Heart left ventricle (tissue), 16 donors: ENCODE data around the gene GPER1. TPM values are rescaled to one million over a fixed set of nuclear protein-coding genes. Genes with fewer than 3 reads are reported as not detected.

Source experiments
- ATAC-seq, 4 donors: fragments of 200-7000 bp; cut with Tn5 transposase; one replicate each; pipeline ENCODE4 v1.9.1; 2020 to 2022; ENCODE audit warnings: moderate library complexity in 4 of 4, mild to moderate bottlenecking in 3 of 4, moderate number of reproducible peaks in 1 of 4
- DNase-seq, 5 donors: peaks; one replicate each; pipeline ENCODE4 v3.0.0-alpha.2; 2020
- H3K27ac ChIP-seq, 12 donors: fragments of 200-600 bp; sonication (generic) in 4 of 12; one replicate each; pipeline versions ENCODE4 v1.5.0 to v1.8.0; 2016 to 2022; ENCODE audit warnings: mild to moderate bottlenecking in 2 of 12
- H3K27me3 ChIP-seq, 9 donors: fragments of 200-600 bp; sonication (generic) in 2 of 9; one replicate each; pipeline versions ENCODE4 v1.5.1 to v1.8.0; 2016 to 2022; ENCODE audit warnings: mild to moderate bottlenecking in 3 of 9
- H3K36me3 ChIP-seq, 9 donors: fragments of 200-600 bp; sonication (generic) in 2 of 9; one replicate each; pipeline versions ENCODE4 v1.5.0 to v1.8.0; 2018 to 2022; ENCODE audit warnings: mild to moderate bottlenecking in 2 of 9
- H3K4me1 ChIP-seq, 12 donors: fragments of 200-600 bp; sonication (generic) in 4 of 12; one replicate each; pipeline versions ENCODE4 v1.5.0 to v1.8.0; 2016 to 2022; ENCODE audit warnings: mild to moderate bottlenecking in 3 of 12
- H3K4me3 ChIP-seq, 12 donors: fragments of 200-600 bp; sonication (generic) in 4 of 12; one replicate each; pipeline versions ENCODE4 v1.5.0 to v1.8.0; 2017 to 2022; ENCODE audit warnings: mild to moderate bottlenecking in 9 of 12, moderate library complexity in 4 of 12
- H3K9me3 ChIP-seq, 12 donors: fragments of 200-600 bp; sonication (generic) in 4 of 12; one replicate each; pipeline versions ENCODE4 v1.5.0 to v1.8.0; 2016 to 2022; ENCODE audit warnings: mild to moderate bottlenecking in 1 of 12
- CTCF ChIP-seq, 12 donors: fragments of 200-600 bp; sonication (generic) in 4 of 12; IDR thresholded peaks; one replicate each; pipeline versions ENCODE4 v1.5.0 to v1.8.0; 2018 to 2022; ENCODE audit warnings: antibody characterized with exemption in 12 of 12, mild to moderate bottlenecking in 5 of 12
- POLR2A ChIP-seq, 2 donors: fragments of 450-650 bp; IDR thresholded peaks; one replicate each; pipeline ENCODE4 v1.6.1; 2017; ENCODE audit warnings: antibody characterized with exemption in 2 of 2, mild to moderate bottlenecking in 2 of 2, moderate library complexity in 2 of 2
- WGBS, 4 donors: extraction: QIAGEN DNeasy Blood & Tissue Kit in 2 of 4; methylation state at CpG; one replicate each; pipeline versions ENCODE4 v1.1.5 to v1.1.7; 2013 to 2018; 5-methylcytosine and 5-hydroxymethylcytosine counted together
- intact Hi-C, 10 donors: fragments of 100-400 bp; cut with DNase I; formaldehyde crosslinking; loops; one replicate each; pipeline versions ENCODE4 v1.11.1 to v1.14.2; 2022
- polyA plus RNA-seq, 2 donors: library from polyadenylated mRNA; stranded (reverse); fragments of 200-250 nt; gene quantifications; one replicate each; pipeline ENCODE4 v1.2.3, GENCODE V29; 2013
- total RNA-seq, 9 donors: library from RNA; depleted of rRNA in 2 of 9; stranded (reverse); fragments of >200 nt in 2 of 9; fragmentation: NEBNext Ultra II Directional in 3 of 9; extraction: Animal tissue kit (Norgen Biotek cat#: 25700) in 3 of 9; gene quantifications; one replicate each; pipeline versions ENCODE4 v1.1.0 to v1.2.4, GENCODE V29; 2016 to 2023
- donor health status: ischemic (EF 13 %, LVEDD 7.1; RV severe dilation, severe dysfunction).
- donor health status: healthy with polysubstance abuse.
- donor health status: DM: no; HTN: yes; CAD: no.
- donor health status: DM: no; HTN: no; CAD: no.
- donor health status: ischemic (EF 25% LVEDD 6.9; RV normal size, moderate dysfunction).
- donor health status: ischemic (EF 25% LVEDD 5.7; RV mildly dilated, moderate dysfunction).
- donor health status: healthy.
- donor health status: DM: yes; HTN: yes; CAD: no.
- donor health status: ischemic (EF 35%, LVEDD 5.7; RV mildly dilated, moderate dysfunction).
- donor health status: nonischemic (EF 11% LVEDD 7.7; RV severe dilation, severe dysfunction).
- donor health status: DM: yes; HTN: yes; CAD: no.
- donor health status: PGD.
- donor health status: ischemic (EF 29% LVEDD 5.4; RV normal size, mild dysfunction).
- donor health status: nonischemic (EF 23%, LVEDD 6.1; RV moderate dilation, normal function).

Gene GPER1
- total and polyA plus RNA-seq, 11 donors: 1.4 to 8.8 (median 2.8) TPM

DNA sequence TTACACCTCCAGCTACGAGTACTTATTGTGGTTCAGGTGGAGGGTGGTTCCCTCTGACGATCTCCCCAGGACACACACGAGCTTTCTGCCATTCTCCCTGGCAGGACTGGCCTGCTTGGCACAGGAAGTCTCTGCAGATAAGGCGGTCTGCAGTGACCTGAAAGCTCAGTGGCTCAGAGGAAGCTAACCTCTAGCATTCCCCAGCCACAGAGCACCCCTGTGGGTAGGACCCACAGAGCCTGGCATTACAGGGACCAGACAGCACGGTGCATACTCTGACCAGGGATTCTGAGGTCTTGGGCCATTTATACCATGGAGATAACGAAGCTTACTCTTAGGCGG lies 45.5 kb upstream of the GPER1 start:
- ATAC-seq (peak; percentile 27 to 38 (median 28)), DNase-seq (peak in 1 of 5 donors; percentile 69)
- intact Hi-C loops: loop anchor here in 1 of 10 donors (2.0 kb wide), 1 partner anchor 14 kb away; no protein-coding TSS in a partner anchor
- Histone ChIP-seq H3K9me3 (no peaks in the 10 kb centered on the region), H3K36me3 (no peaks in the 10 kb centered on the region), H3K27me3 (no peaks in the 10 kb centered on the region), H3K27ac (peak overlapping the region in 7 of 12 donors; percentile 24 to 92 (median 50)), H3K4me1 (peaks cover 5 to 58% (median 36%) of the 10 kb centered on the region in 12 donors), H3K4me3 (no peak overlapping the region)
- WGBS, 4 donors: 52 to 76% (median 59%) methylated on average over 7 of the region's 7 CpGs
- no peak for TF ChIP-seq POLR2A (IDR thresholded peaks at IDR 0.05)
- TF ChIP-seq CTCF (IDR thresholded peaks at IDR 0.05): no peak

- peak in 1 of 5 donors; percentile 38 for DNase-seq
- intact Hi-C loops: loop anchor here in 2 of 10 donors (2.0 kb wide), 1 partner anchor 15 kb away; no protein-coding TSS in a partner anchor
- whole genome bisulfite sequencing, 4 donors: 38 to 48% (median 42%) methylated on average over 12 to 18 of the region's 18 CpGs
These were observed 44.2 kb upstream of the GPER1 start for GRCh38 chr7:1043552-1044188.

DNA sequence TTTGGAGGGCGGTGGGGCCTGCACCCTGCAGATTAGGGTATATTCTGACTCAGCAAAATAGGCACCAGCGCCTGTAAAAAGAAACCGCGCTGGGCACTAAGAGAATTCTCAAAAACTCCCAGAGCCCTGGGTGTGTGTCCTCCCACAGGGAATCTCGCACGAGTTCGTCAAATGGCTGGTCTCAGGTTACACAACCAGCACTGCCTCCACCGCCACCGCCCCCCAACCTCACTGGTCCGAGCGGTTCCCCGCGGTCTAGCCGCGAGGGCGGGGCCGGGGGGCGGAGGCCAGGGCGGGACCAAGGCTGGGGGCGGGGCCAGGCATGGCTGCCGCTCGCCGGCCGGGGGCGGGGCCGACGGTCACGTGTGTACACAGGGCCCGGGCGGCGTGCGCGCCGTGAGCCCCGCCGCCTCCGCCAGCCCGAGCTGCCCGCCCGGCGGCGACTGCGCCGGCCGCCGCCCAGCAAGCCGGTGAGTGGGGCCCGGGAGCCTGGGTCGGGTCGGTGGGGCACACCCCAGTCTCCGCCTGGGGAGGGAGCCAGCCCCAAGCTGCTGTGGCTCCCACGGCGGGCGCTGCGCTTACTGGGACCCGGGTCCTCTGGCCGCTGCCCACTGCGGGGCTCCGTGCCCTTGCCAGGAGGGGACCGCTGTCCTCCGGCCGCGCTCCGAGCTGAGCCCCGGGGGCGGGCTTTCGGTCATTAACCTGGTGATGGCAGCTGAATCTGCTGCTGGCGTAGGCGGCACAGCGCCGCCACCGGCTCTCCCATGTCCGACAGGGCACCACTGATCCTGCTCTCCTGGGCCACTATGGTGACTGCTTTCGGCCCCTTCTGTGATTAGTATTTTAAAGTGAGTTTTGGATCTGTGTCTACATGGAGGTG lies 43.5 kb upstream of the GPER1 start, which contains the start of gene GPR146:
Gene GPR146, plus strand, starts transcription at position 358 of the 880 bp plus-strand sequence. CDS start 12,970 bp downstream, outside the sequence.
- Histone ChIP-seq H3K4me3 (peak within 1 kb of the TSS; percentile 60 to 94 (median 78)), H3K4me1 (peaks cover 5 to 77% (median 51%) of the 10 kb centered on the region in 12 donors), H3K36me3 (no peaks in the 10 kb centered on the region), H3K27ac (peak within 1 kb of the TSS; percentile 85 to 97 (median 92)), H3K9me3 (no peaks in the 10 kb centered on the region), H3K27me3 (no peaks in the 10 kb centered on the region)
- ATAC-seq (peak; percentile 95 to 97 (median 96)), DNase-seq (peak; percentile 97 to 98 (median 98))
- WGBS, 4 donors: 0 to 1% (median 1%) methylated on average over 13 to 74 of the region's 74 CpGs
- intact Hi-C loops: loop anchor here in 2 of 10 donors (2.0 to 5.0 kb wide), 3 partner anchors 16 to 452 kb away; no protein-coding TSS in a partner anchor
- TF ChIP-seq POLR2A (IDR thresholded peaks at IDR 0.05): peak in 1 of 2 donors; percentile 50
- peak; percentile 30 to 72 (median 52) for TF ChIP-seq CTCF (IDR thresholded peaks at IDR 0.05)

More at GRCh38 chr7:1043552-1044188, 44.2 kb upstream of the GPER1 start:
- ATAC-seq: peak in 2 of 4 donors; percentile 2 to 8
- peaks cover 5 to 69% (median 43%) of the 10 kb centered on the region in 12 donors for H3K4me1 ChIP-seq
- peak overlapping the region; percentile 76 to 97 (median 90) for H3K27ac ChIP-seq
- no peaks in the 10 kb centered on the region for H3K27me3 ChIP-seq
- H3K9me3 ChIP-seq: no peaks in the 10 kb centered on the region
- no peaks in the 10 kb centered on the region for H3K36me3 ChIP-seq
- peak overlapping the region in 10 of 12 donors; percentile 37 to 94 (median 78) for H3K4me3 ChIP-seq
- TF ChIP-seq POLR2A (IDR thresholded peaks at IDR 0.05) (no peak), CTCF (IDR thresholded peaks at IDR 0.05) (no peak)
